CD4-positive, alpha-beta T cell treated with Interleukin-17A for 1 hour (primary cell): ENCODE measurements around the gene C19orf53.
"Not testable (repeated sequence)": the region's sequence is repeated elsewhere in the genome, so short reads cannot be mapped to it uniquely, and the experiment has no call there.

ENCODE experiments used
- DNase-seq: peaks from one replicate; pipeline ENCODE4 v3.0.0-alpha.2; 2020

Gene C19orf53

GRCh38 chr19:13774217-13775191, at the start of gene C19orf53:
C19orf53 (plus strand) TSS chr19:13774456; CDS start chr19:13774478, 22 bp downstream.
- DNase-seq: peak; percentile 91

DNA sequence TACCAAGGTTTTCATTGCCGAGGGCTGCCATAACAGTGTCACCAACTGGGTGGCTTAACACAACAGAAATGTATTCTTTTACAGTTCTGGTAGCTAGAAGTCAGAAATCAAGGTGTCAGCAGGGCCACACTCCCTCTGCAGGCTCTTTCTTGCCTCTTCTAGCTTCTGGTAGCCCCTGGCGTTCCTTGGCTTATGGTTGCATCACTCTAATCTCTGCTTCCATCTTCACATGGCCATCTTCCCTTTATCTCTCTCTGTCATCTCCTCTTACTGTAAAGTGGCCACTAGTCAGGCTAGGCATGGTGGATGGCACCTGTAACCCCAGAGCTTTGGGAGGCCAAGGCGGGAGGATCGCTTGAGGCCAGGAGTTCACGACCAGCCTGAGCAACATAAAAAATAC, 47.9 kb upstream of the C19orf53 start:
- no peak for DNase-seq

GRCh38 chr19:13727798-13728197, 46.5 kb upstream of the C19orf53 start:
- DNase-seq: no peak

DNA sequence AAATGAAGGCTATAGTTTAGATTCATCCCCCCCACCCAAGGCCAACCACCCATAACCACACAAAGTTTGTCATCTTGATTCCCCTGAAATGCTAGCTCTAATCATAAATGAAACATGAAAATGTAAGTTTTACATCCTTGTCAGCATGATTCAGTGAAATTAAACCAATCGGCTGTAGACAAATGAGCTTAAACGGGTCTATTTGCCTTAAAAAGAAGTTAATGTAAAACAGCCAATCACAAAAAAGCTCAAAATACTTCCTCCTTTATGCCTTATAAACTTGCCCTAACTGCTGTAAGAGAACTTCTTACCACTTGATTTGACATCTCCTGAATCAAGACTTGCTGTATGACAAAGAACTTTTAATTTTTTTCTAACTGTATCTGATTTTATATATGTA, 44.4 kb upstream of the C19orf53 start:
- no peak for DNase-seq

GRCh38 chr19:13731147-13731964, 42.9 kb upstream of the C19orf53 start:
- DNase-seq: peak; percentile 94

GRCh38 chr19:13732337-13732736, 41.9 kb upstream of the C19orf53 start:
- no peak for DNase-seq

DNA sequence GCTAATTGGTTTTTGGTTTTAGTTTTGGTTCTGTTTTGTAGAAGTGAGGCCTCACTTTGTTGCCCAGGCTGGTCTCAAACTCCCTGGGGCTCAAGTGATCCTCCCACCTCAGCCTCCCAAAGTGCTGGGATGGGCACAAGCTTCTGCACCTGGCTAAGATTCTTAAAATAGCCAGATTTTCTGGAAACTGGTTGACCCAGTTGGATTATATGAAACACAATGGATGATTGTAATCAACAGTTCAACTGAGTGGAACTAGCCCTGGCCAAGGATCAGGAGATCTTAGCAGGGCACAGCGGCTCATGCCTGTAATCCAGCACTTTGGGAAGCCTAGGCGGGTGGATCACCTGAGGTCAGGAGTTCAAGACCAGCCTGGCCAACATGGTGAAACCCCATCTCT, 39.5 kb upstream of the C19orf53 start:
- no peak for DNase-seq

- DNase-seq: no peak
These were observed 36.2 kb upstream of the C19orf53 start for GRCh38 chr19:13738073-13738472.

DNA sequence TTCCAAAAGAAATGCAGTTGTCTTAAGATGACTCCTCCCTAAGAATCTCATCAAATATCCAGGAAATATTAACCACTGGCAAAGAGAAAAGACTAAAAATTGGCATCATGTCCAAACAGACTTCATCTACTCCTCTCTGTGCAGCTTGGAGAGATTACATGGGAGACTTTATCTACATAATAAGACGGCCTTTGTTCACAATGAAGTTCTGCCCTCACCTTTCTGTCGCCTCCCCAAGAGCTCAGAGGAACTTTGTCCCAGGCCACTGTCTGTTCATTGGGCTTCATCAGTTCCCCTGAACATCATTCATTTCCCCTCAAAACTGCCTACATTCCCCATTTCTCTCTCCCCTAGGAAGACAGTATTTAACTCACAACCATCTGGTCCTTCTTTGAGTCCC, 32.4 kb upstream of the C19orf53 start:
- DNase-seq: no peak

GRCh38 chr19:13742756-13743155, 31.5 kb upstream of the C19orf53 start:
- no peak for DNase-seq

DNA sequence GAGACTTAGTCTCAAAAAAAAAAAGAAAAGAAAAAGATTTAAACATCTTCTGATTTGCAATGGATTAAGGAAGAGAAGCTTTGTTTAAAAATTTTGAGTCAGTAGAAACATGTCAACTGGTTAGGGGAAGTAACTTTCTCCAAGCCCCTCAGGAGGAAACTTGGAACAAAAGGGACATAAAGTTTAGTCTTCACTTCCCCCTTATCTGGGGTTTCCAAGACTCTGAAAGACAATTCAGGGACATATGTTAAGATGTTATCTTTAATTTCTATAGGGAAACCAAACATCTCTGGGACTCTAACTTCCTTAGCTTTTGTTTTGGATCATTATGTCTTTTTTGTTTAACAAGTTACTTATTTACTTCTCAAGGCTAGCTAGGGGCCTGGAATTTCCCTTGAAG, 30.1 kb upstream of the C19orf53 start:
- no peak for DNase-seq

GRCh38 chr19:13747098-13747453, 27.2 kb upstream of the C19orf53 start:
- DNase-seq: no peak

DNA sequence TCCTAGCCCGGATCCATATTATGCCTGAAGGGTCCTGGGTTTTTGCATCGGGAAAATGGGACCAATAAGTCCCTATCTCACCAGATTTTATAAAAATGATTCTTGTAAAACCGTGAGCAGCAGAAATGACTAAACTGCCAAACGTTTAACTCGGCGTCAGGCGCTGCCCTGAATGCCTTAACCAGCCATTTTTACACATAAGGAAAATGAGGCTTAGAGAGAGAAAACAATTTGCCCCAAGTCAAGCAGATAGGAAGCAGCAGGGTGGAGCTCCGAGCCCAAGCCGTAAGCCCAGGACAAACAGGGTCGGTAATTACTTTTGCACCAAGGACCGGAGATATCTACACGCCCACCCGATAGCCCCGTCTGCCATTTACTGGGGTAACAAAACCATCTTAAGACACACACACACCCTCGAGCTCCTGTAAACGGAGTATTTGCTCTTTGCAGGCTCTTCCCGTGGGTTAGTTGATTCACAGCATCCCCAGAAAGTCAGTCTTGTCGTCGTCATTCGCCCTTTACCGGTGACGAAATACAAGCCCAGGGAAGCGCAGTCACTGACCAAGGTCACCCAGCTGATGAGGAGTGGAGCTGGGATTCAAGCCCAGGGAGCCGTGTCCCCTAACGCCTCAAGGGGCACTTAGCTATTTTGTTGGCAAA, 26.0 kb upstream of the C19orf53 start:
- DNase-seq: peak; percentile 28

- no peak for DNase-seq
These were observed 22.8 kb upstream of the C19orf53 start for GRCh38 chr19:13751436-13751835.

- DNase-seq: not testable (repeated sequence)
These were observed 20.6 kb upstream of the C19orf53 start for GRCh38 chr19:13753622-13754021.

DNA sequence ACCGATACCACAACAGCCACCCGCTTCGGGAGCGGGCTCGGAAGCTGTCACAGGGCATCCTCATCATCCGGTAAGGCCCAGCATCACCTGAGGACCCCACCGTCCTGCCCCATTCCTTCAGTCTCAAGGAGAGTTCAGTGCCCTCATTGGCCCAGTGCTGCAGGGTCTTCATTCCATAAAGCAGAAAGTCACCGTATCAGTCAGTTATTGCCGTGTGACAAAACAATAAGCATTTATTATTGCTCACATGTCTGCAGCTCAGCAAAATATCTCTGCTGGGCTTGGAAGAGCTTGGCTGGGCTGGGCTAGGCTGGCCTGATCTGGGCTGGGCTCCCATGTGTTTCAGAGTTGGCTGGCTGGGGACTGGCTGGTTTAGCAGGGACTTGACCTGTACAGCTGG, 18.0 kb upstream of the C19orf53 start:
- DNase-seq: no peak

GRCh38 chr19:13757805-13758772, 16.2 kb upstream of the C19orf53 start:
- no peak for DNase-seq

GRCh38 chr19:13758795-13759194, 15.5 kb upstream of the C19orf53 start:
- DNase-seq: no peak

DNA sequence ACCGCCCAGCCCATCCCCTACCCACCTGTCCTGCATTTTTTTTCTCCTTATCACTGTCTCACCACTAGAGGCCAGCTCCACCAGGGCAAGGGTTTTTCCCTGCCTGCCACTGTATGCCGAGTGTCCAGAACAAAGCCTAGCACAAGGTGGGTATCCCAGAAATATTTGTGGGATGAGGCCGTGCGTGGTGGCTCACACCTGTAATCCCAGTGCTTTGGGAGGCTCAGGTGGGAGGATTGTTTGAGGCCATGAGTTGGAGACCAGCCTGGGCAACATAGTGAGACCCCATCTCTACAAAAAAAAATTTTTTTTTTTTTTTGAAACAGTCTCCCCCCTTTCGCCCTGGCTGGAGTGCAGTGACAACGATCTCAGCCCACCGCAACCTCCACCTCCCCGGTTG, 12.8 kb upstream of the C19orf53 start:
- no peak for DNase-seq

DNA sequence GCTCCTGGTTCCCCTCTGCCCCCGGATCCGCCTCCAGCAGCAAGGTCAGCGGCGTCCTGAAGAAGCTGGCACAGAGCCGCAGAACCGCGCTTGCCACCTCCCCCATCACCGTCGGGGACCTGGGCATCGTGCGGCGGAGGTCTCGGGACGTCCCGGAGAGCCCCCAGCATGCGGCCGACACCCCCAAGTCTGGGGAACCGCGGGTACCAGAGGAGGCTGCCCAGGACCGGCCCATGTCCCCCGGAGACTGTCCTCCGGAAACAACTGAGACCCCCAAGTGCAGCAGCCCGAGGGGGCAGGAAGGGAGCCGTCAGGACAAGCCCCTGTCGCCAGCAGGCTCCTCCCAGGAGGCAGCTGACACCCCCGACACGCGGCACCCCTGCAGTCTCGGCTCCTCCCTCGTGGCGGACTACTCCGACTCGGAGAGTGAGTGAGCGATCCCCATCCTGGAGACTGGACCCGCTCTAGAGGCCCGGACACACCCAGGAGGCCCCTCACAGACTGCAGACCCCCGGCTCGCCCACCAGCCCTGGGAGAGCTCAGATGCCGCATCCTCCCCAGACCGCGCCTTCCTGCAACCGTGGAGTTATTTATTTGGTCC, 11.5 kb upstream of the C19orf53 start:
- no peak for DNase-seq

DNA sequence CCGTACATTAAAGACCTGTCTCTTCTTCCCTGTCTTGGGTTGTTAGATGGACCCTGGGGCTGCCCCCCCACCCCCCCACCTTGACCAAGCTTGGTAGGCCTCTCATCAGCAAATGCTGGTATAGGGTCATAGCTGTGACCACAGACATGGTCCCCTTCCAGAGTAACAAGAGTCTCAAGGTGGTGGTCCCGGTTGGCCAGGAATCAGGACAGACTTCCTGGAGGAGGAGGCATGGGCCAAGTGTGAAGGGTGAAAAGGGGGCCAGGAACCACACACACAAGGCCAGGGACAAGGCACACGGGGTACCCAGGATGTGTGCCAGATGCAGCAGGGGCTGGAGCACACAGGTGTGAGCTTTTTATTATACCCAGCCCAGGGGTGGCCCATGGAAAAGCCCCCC, 11.0 kb upstream of the C19orf53 start:
- DNase-seq: no peak
